ENCODE measurements around the gene CD226. TPM values are rescaled to one million over a fixed set of nuclear protein-coding genes. Genes with fewer than 3 reads are reported as not detected.

The CD226 gene
- total RNA-seq, 1 donor from 2014 or later = 0.05 TPM

DNA sequence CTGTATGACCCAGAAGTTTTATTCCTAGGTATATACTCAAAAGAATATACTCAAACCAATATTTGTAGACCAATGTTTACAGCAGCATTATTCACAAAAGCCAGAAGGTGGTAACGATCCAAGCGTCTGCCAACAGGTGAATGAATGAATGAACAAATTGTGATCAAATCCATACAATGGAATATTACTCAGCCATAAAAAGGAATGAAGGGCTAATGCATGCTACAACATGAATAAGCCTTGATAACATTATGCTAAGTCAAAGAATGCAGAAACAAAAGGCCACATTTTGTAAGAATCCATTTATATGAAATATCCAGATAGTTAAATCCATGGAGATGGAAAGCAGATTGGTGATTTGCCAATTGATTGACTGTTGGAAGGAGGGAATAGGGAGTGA, 5.5 kb upstream of the CD226 start:
- no peak for DNase-seq
- Mint-ChIP-seq H3K27me3 (ENCODE audit: unreplicated experiment) (no peaks in the 10 kb centered on the region), H3K4me3 (ENCODE audit: unreplicated experiment) (no peak overlapping the region), H3K36me3 (ENCODE audit: unreplicated experiment) (no peaks in the 10 kb centered on the region), H3K27ac (ENCODE audit: unreplicated experiment) (no peak overlapping the region), H3K4me1 (ENCODE audit: low read depth, unreplicated experiment) (no peaks in the 10 kb centered on the region), H3K9me3 (ENCODE audit: unreplicated experiment) (peaks cover 2% of the 10 kb centered on the region)
- TF ChIP-seq, protein P1, sequence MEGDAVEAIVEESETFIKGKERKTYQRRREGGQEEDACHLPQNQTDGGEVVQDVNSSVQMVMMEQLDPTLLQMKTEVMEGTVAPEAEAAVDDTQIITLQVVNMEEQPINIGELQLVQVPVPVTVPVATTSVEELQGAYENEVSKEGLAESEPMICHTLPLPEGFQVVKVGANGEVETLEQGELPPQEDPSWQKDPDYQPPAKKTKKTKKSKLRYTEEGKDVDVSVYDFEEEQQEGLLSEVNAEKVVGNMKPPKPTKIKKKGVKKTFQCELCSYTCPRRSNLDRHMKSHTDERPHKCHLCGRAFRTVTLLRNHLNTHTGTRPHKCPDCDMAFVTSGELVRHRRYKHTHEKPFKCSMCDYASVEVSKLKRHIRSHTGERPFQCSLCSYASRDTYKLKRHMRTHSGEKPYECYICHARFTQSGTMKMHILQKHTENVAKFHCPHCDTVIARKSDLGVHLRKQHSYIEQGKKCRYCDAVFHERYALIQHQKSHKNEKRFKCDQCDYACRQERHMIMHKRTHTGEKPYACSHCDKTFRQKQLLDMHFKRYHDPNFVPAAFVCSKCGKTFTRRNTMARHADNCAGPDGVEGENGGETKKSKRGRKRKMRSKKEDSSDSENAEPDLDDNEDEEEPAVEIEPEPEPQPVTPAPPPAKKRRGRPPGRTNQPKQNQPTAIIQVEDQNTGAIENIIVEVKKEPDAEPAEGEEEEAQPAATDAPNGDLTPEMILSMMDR (IDR thresholded peaks at IDR 0.05; ENCODE audit: partially characterized antibody, unreplicated experiment) = no peak

DNA sequence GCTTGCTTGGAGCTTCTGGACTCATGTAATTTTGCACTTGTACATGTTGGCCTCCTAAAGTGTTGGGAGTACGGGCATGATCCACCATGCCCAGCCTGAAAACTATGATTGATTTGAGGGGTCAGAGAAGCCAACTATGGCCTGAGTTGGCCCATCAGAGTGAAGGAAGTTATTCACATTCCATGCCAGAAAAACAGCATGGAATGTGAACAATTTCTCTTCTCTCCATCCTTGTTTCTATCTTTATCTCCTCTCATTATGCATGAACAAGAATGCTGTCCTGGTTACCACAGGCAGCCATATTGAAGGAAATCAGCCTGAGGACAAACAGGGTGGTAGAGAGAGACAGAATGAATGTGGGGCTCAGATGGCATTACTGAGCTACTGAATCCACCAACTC, 3.5 kb upstream of the CD226 start:
- Mint-ChIP-seq H3K4me1 (ENCODE audit: low read depth, unreplicated experiment) (no peaks in the 10 kb centered on the region), H3K4me3 (ENCODE audit: unreplicated experiment) (no peak overlapping the region), H3K27me3 (ENCODE audit: unreplicated experiment) (no peaks in the 10 kb centered on the region), H3K27ac (ENCODE audit: unreplicated experiment) (no peak overlapping the region), H3K9me3 (ENCODE audit: unreplicated experiment) (no peaks in the 10 kb centered on the region), H3K36me3 (ENCODE audit: unreplicated experiment) (no peaks in the 10 kb centered on the region)
- no peak for DNase-seq
- TF ChIP-seq, protein P1 (IDR thresholded peaks at IDR 0.05; ENCODE audit: partially characterized antibody, unreplicated experiment) = no peak

DNA sequence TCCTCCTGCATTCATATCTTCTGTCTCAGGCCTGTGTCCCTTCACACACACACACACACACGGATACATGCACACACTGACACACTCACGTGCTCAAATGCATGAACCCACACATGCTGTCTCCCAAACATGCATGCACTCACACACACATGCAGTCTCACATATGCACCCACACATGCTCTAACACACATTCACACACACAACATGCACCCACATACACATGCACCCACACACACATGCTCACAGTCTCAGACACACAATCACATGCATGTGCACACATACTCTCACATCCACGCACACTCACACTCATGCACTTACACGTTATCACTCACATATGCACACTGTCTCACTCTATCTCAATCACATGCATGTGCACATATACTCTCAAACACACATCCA, 1.9 kb upstream of the CD226 start:
- DNase-seq = no peak
- no peaks in the 10 kb centered on the region for H3K4me1 Mint-ChIP-seq (ENCODE audit: low read depth, unreplicated experiment)
- H3K9me3 Mint-ChIP-seq (ENCODE audit: unreplicated experiment) = no peaks in the 10 kb centered on the region
- H3K36me3 Mint-ChIP-seq (ENCODE audit: unreplicated experiment) = no peaks in the 10 kb centered on the region
- no peak overlapping the region for H3K27ac Mint-ChIP-seq (ENCODE audit: unreplicated experiment)
- no peak overlapping the region for H3K4me3 Mint-ChIP-seq (ENCODE audit: unreplicated experiment)
- TF ChIP-seq, protein P1 (IDR thresholded peaks at IDR 0.05; ENCODE audit: partially characterized antibody, unreplicated experiment) = no peak
- no peaks in the 10 kb centered on the region for H3K27me3 Mint-ChIP-seq (ENCODE audit: unreplicated experiment)

DNA sequence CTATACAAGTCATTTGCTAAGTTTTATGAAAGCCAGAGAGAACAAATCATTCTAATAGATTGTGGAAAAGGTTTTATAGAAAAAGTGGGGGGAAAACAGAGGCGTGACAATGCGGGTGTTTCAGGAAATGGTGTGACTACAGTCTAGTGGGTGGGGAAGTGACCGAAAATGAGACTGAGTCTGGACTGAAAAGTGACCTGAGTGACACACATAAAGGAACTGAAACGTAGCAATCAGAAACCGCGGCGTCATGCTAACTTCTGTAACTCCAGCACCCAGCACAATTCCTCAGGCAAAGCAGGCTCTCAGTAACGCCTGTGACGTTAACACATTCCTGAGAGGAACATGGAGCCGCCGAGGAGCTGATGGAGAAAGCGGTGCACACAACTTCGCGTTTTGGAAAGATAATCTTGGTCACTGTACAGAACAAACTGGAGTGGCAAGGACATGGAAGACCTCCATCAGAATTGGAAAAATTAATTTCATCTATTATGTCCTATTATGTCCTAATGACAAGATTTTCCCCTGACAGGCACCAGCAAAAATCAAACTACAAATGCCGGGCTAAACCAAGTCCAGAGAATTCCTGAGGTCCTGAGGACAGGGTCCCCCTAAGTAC, 1.4 kb upstream of the CD226 start:
- Mint-ChIP-seq H3K36me3 (ENCODE audit: unreplicated experiment) (no peaks in the 10 kb centered on the region), H3K4me1 (ENCODE audit: low read depth, unreplicated experiment) (no peaks in the 10 kb centered on the region), H3K27ac (ENCODE audit: unreplicated experiment) (no peak overlapping the region), H3K9me3 (ENCODE audit: unreplicated experiment) (no peaks in the 10 kb centered on the region), H3K27me3 (ENCODE audit: unreplicated experiment) (no peaks in the 10 kb centered on the region), H3K4me3 (ENCODE audit: unreplicated experiment) (no peak overlapping the region)
- TF ChIP-seq, protein P1 (IDR thresholded peaks at IDR 0.05; ENCODE audit: partially characterized antibody, unreplicated experiment) = no peak
- no peak for DNase-seq

DNA sequence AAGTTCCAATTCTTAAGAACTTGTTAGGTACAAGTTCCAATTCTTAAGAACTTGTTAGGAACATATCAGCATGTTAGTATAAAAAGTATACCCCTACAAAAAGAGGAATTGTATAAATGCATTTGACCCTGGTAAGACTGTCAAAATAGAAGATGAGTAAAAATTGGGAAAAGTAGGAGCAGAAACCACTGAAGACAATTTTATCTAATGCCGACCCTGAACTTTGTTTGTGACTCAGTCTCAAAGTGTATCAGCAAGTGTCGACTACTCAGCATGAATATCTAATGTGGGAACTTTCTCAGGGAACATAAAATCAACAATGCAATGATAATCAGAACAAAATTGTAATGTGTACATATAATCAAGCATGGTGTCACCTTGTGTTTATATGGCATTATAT, 583 bp upstream of the CD226 start:
- H3K27ac Mint-ChIP-seq (ENCODE audit: unreplicated experiment) = no peak overlapping the region
- no peaks in the 10 kb centered on the region for H3K36me3 Mint-ChIP-seq (ENCODE audit: unreplicated experiment)
- H3K9me3 Mint-ChIP-seq (ENCODE audit: unreplicated experiment) = no peaks in the 10 kb centered on the region
- no peak overlapping the region for H3K4me3 Mint-ChIP-seq (ENCODE audit: unreplicated experiment)
- no peaks in the 10 kb centered on the region for H3K27me3 Mint-ChIP-seq (ENCODE audit: unreplicated experiment)
- TF ChIP-seq, protein P1 (IDR thresholded peaks at IDR 0.05; ENCODE audit: partially characterized antibody, unreplicated experiment) = no peak
- no peak for DNase-seq
- H3K4me1 Mint-ChIP-seq (ENCODE audit: low read depth, unreplicated experiment) = no peaks in the 10 kb centered on the region
